H9 (cell line): Measurements from ENCODE around the gene CCDC85B. TPM values are rescaled to one million over a fixed set of nuclear protein-coding genes. Genes with fewer than 3 reads are reported as not detected.

ENCODE experiments used
- DNase-seq: peaks from one replicate; pipeline ENCODE4 v3.0.0-alpha.2; 2017
- H2AFZ ChIP-seq: one replicate; pipeline ENCODE4 v1.6.1; 2013; ENCODE audit warnings: mild to moderate bottlenecking, low read length, control low read depth, moderate library complexity
- H2AK5ac ChIP-seq: 2 replicates; pipeline ENCODE4 v1.6.1; 2013; ENCODE audit warnings: low read length, control low read depth, mixed read lengths; ENCODE audit not compliant: insufficient read length
- H2BK120ac ChIP-seq: one replicate; pipeline ENCODE4 v1.6.1; 2013; ENCODE audit warnings: low read depth, mild to moderate bottlenecking, low read length, control low read depth, inconsistent platforms; ENCODE audit not compliant: poor library complexity, severe bottlenecking
- H2BK12ac ChIP-seq: 2 replicates; pipeline ENCODE4 v1.6.1; 2013; ENCODE audit warnings: low read length, control low read depth, mixed read lengths, low read depth; ENCODE audit not compliant: insufficient read length
- H2BK15ac ChIP-seq: 2 replicates; pipeline ENCODE4 v1.6.1; 2013; ENCODE audit warnings: low read depth, low read length, control low read depth
- H2BK20ac ChIP-seq: one replicate; pipeline ENCODE4 v1.6.1; 2013; ENCODE audit warnings: low read depth, mild to moderate bottlenecking, low read length, control low read depth, inconsistent platforms; ENCODE audit not compliant: poor library complexity, severe bottlenecking
- H2BK5ac ChIP-seq: 2 replicates; pipeline ENCODE4 v1.6.1; 2013; ENCODE audit warnings: low read length, control low read depth, mixed read lengths; ENCODE audit not compliant: insufficient read length
- H3K14ac ChIP-seq: 2 replicates; pipeline ENCODE4 v1.6.1; 2013; ENCODE audit warnings: low read length, control low read depth; ENCODE audit not compliant: insufficient read depth
- H3K18ac ChIP-seq: 2 replicates; pipeline ENCODE4 v1.6.1; 2013; ENCODE audit warnings: low read depth, mild to moderate bottlenecking, mixed read lengths, low read length, control low read depth; ENCODE audit not compliant: insufficient read length
- H3K23ac ChIP-seq: 2 replicates; pipeline ENCODE4 v1.6.1; 2013; ENCODE audit warnings: low read length, control low read depth, mixed read lengths, low read depth; ENCODE audit not compliant: insufficient read length
- H3K23me2 ChIP-seq: 2 replicates; pipeline ENCODE4 v1.6.1; 2013; ENCODE audit warnings: low read depth, mild to moderate bottlenecking, mixed read lengths, low read length, control low read depth; ENCODE audit not compliant: insufficient read length, poor library complexity, severe bottlenecking
- H3K27ac ChIP-seq: 2 replicates; pipeline ENCODE4 v1.5.1; 2013; ENCODE audit warnings: low read length, control low read depth, mixed read lengths, low read depth; ENCODE audit not compliant: insufficient read length
- H3K27me3 ChIP-seq: 2 replicates; pipeline ENCODE4 v1.6.1; 2013; ENCODE audit warnings: low read length, control low read depth, inconsistent platforms; ENCODE audit not compliant: insufficient read depth
- H3K4ac ChIP-seq: 2 replicates; pipeline ENCODE4 v1.6.1; 2013; ENCODE audit warnings: low read depth, mild to moderate bottlenecking, control low read depth, inconsistent platforms, low read length, moderate library complexity
- H3K4me1 ChIP-seq: 2 replicates; pipeline ENCODE4 v1.6.1; 2013; ENCODE audit warnings: low read length, control low read depth, inconsistent platforms; ENCODE audit not compliant: insufficient read depth
- H3K4me2 ChIP-seq: 2 replicates; pipeline ENCODE4 v1.6.1; 2013; ENCODE audit warnings: low read length, control low read depth, mixed read lengths; ENCODE audit not compliant: insufficient read length, insufficient read depth
- H3K56ac ChIP-seq: 2 replicates; pipeline ENCODE4 v1.6.1; 2013; ENCODE audit warnings: low read depth, mild to moderate bottlenecking, mixed read lengths, low read length, control low read depth; ENCODE audit not compliant: insufficient read length
- H3K79me1 ChIP-seq: 2 replicates; pipeline ENCODE4 v1.6.1; 2013; ENCODE audit warnings: low read depth, mild to moderate bottlenecking, moderate library complexity, low read length, control low read depth, inconsistent platforms; ENCODE audit not compliant: insufficient read depth, poor library complexity, severe bottlenecking
- H3K79me2 ChIP-seq: 2 replicates; pipeline ENCODE4 v1.6.1; 2013; ENCODE audit warnings: low read length, control low read depth, inconsistent platforms; ENCODE audit not compliant: insufficient read depth
- H3K9ac ChIP-seq: 2 replicates; pipeline ENCODE4 v1.6.1; 2013; ENCODE audit warnings: low read length, control low read depth, mixed read lengths; ENCODE audit not compliant: insufficient read length; ENCODE audit errors: extremely low read depth
- H3K9me3 ChIP-seq: one replicate; pipeline ENCODE4 v1.6.1; 2013; ENCODE audit warnings: low read depth, low read length, inconsistent platforms; ENCODE audit not compliant: control insufficient read depth
- H3T11ph ChIP-seq: one replicate; pipeline ENCODE4 v1.6.1; 2013; ENCODE audit warnings: mild to moderate bottlenecking, low read length, control low read depth, inconsistent platforms
- H4K20me1 ChIP-seq: one replicate; pipeline ENCODE4 v1.6.1; 2013; ENCODE audit not compliant: control insufficient read depth, insufficient read length, insufficient read depth
- H4K5ac ChIP-seq: 2 replicates; pipeline ENCODE4 v1.6.1; 2013; ENCODE audit warnings: low read depth, mild to moderate bottlenecking, mixed read lengths, low read length, control low read depth; ENCODE audit not compliant: insufficient read length
- H4K8ac ChIP-seq: replicated peaks from 2 replicates; pipeline ENCODE4 v1.6.1; 2013; ENCODE audit warnings: low read length, control low read depth, mixed read lengths, low read depth; ENCODE audit not compliant: insufficient read length
- H4K91ac ChIP-seq: 2 replicates; pipeline ENCODE4 v1.6.1; 2013; ENCODE audit warnings: low read depth, mild to moderate bottlenecking, moderate library complexity, mixed read lengths, low read length, control low read depth; ENCODE audit not compliant: insufficient read length
- H3K27ac Mint-ChIP-seq, 3 experiments: 2 replicates in 2 of 3; 3 replicates in 1 of 3; pipeline ENCODE4 v1.8.0; 2020 to 2021; ENCODE audit warnings: mixed read lengths in 3 of 3, mild to moderate bottlenecking in 1 of 3, moderate library complexity in 1 of 3
- H3K27me3 Mint-ChIP-seq: 2 replicates; pipeline ENCODE4 v1.8.0; 2021; ENCODE audit warnings: low read depth, mild to moderate bottlenecking, moderate library complexity, mixed read lengths
- H3K36me3 Mint-ChIP-seq, 3 experiments: 2 replicates in 2 of 3; 3 replicates in 1 of 3; pipeline ENCODE4 v1.8.0; 2020 to 2021; ENCODE audit warnings: low read depth in 3 of 3, mixed read lengths in 3 of 3; ENCODE audit not compliant: insufficient read depth in 1 of 3
- H3K4me1 Mint-ChIP-seq, 2 experiments: 2 replicates each; pipeline ENCODE4 v1.8.0; 2020; ENCODE audit warnings: mixed read lengths in 2 of 2
- H3K4me3 Mint-ChIP-seq, 2 experiments: 2 replicates in 1 of 2; 3 replicates in 1 of 2; pipeline ENCODE4 v1.8.0; 2020 to 2021; ENCODE audit warnings: mild to moderate bottlenecking in 2 of 2, mixed read lengths in 2 of 2, moderate library complexity in 1 of 2
- H3K9me3 Mint-ChIP-seq, 2 experiments: 2 replicates in 1 of 2; 3 replicates in 1 of 2; pipeline ENCODE4 v1.8.0; 2020; ENCODE audit warnings: mild to moderate bottlenecking in 2 of 2, mixed read lengths in 2 of 2, moderate library complexity in 1 of 2
- CTCF ChIP-seq: fragments of 200-600 bp; sonication (generic); conservative IDR thresholded peaks from 3 replicates; pipeline ENCODE4 v1.8.0; 2021; ENCODE audit warnings: antibody characterized with exemption, mild to moderate bottlenecking
- WGBS: extraction: QIAGEN DNeasy Blood & Tissue Kit; methylation state at CpG from one replicate; pipeline ENCODE4 v1.1.7; 2013; ENCODE audit warnings: missing lambda C conversion rate, low lambda C conversion rate, mixed read lengths; ENCODE audit not compliant: insufficient read length; ENCODE audit errors: extremely low coverage; 5-methylcytosine and 5-hydroxymethylcytosine counted together
- total RNA-seq: library from RNA; stranded (reverse); gene quantifications from 2 replicates; pipeline ENCODE4 v1.2.1, GENCODE V29; 2021

The CCDC85B gene
- total RNA-seq, 1 experiment from 2014 or later, result 23.3 TPM

DNA sequence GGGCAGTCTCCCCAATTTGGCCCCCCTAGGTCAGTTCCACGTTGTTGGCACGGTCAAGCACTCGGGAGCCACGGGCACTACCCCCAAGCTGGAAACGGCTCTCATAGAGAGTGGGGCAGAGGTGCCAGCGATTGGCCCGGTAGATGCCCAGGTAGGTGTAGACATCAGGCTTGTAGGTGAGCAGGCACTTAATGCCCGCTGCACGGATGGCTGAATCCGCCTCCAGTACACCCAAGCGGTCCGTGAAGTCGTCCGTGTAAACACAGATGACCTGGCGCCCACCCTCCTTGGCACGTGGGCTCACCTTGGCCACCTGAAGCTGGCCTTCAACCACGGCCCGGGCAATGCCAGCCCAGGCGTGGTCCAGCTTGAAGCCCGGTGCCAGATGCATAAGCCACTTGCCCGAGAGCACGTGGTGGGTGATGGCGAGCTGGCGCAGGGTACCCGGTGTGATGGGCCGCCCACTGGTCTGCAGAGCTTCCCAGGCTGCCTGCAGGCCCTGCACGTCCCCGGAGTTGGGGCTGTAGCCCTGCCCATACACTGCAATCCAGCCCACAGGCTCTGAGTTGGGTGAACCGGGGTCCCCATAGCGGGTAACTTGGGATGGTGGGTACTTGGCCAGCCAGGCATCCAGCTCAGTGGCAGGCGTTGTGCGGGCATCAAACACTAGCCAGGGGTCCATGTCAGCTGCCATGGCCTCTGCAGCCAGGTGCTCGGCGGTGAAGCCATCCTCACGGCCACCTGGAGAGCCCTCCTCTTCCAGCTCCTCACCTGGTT, 27.1 kb downstream of the CCDC85B start:
- no peak for TF ChIP-seq CTCF
- no peak overlapping the region for H2AFZ ChIP-seq
- no peak overlapping the region for H4K5ac ChIP-seq
- no peak overlapping the region for H3T11ph ChIP-seq
- H2BK15ac ChIP-seq, result no peak overlapping the region
- H3K9ac ChIP-seq, result peak overlapping the region; percentile 81
- no peaks in the 10 kb centered on the region for H3K27me3 ChIP-seq
- no peak overlapping the region for H3K23ac ChIP-seq
- H3K56ac ChIP-seq, result no peak overlapping the region
- no peak for DNase-seq
- H3K4me1 ChIP-seq, result no peaks in the 10 kb centered on the region; the same call in 1 of the 2 replicates
- H3K4me3 Mint-ChIP-seq, result peak overlapping the region; percentile 83 to 89
- no peak overlapping the region for H4K8ac ChIP-seq
- no CpG with 5 or more reads among the region's 35 CpGs for WGBS
- H2BK5ac ChIP-seq, result no peak overlapping the region
- H4K91ac ChIP-seq, result no peak overlapping the region
- H3K9me3 Mint-ChIP-seq, result no peaks in the 10 kb centered on the region; a peak in 1 of 5 replicates
- H4K20me1 ChIP-seq, result no peaks in the 10 kb centered on the region
- H3K14ac ChIP-seq, result no peak overlapping the region
- H3K36me3 Mint-ChIP-seq, result peaks cover 1 to 17% (median 14%) of the 10 kb centered on the region in 3 experiments; a peak in 6 of 7 replicates
- H3K18ac ChIP-seq, result no peak overlapping the region
- H3K4me2 ChIP-seq, result peak overlapping the region; percentile 60
- no peak overlapping the region for H3K4ac ChIP-seq
- peaks cover 21 to 28% of the 10 kb centered on the region in 2 experiments for H3K4me1 Mint-ChIP-seq
- H3K79me2 ChIP-seq, result no peaks in the 10 kb centered on the region
- no peak overlapping the region for H2BK20ac ChIP-seq
- no peak overlapping the region for H3K27ac ChIP-seq
- peaks cover 4% of the 10 kb centered on the region for H3K27me3 Mint-ChIP-seq
- no peaks in the 10 kb centered on the region for H3K79me1 ChIP-seq
- no peak overlapping the region for H2BK12ac ChIP-seq
- H2AK5ac ChIP-seq, result no peak overlapping the region
- no peak overlapping the region for H3K27ac Mint-ChIP-seq
- H3K9me3 ChIP-seq, result no peaks in the 10 kb centered on the region
- H3K23me2 ChIP-seq, result peaks cover 11% of the 10 kb centered on the region
- H2BK120ac ChIP-seq, result no peak overlapping the region
